ENCODE results near the gene CATSPERZ. TPM values are rescaled to one million over a fixed set of nuclear protein-coding genes. Genes with fewer than 3 reads are reported as not detected.

CATSPERZ gene
- total RNA-seq, 1 donor from 2014 or later: not detected

DNA sequence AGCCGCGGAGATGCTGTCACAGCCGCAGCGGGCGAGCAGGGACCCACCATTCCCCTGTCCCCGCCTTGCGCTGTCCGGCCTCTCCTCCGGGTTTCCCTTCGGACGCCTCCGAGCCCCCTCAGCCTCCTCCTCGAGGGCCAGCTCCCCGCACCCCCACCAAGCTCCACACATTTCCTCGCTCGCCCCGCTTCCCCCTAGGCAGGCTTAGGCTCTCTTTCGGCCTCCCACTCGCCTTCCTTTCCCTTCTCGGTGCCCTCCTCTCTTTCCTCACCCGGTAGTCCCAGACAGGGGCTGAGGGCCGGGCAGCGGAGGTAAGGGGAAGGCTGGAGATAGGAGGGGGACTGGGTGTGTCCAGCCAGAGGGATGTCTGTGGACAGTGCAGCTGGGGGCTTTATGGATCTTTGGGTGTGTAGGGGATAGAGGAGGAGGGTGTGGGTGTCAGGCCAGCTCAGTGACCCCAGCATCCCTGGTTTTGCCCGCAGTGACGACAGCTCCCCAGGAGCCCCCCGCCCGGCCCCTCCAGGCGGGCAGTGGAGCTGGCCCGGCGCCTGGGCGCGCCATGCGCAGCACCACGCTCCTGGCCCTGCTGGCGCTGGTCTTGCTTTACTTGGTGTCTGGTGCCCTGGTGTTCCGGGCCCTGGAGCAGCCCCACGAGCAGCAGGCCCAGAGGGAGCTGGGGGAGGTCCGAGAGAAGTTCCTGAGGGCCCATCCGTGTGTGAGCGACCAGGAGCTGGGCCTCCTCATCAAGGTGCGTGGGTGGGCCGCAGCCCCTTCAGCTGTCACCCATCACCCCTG is 7.5 kb upstream of the CATSPERZ start:
- no peak overlapping the region for H3K27ac Mint-ChIP-seq
- peak overlapping the region; percentile 59 for H3K4me3 Mint-ChIP-seq

DNA sequence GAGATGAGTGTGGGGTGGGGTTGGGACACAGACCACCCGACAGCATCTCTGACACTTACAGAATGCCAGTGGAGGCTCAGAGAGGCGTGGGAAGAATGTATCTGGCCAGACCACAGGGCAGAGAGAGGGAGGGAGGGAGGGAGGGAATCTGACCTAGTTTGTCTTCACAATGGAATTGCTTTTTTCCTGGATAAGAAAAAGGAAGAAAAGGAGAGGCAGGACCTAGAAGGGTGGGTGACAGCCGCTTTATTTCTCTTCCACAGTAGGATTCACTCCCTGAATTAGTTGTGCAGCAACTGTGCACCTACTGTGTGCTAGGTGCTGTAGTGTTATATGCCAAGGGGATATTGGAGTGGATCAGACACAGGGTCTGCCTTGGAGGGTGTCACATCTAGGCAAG is 5.4 kb upstream of the CATSPERZ start:
- intact Hi-C loops (cut with micrococcal nuclease): no loop called here
- POLR2A ChIA-PET: interaction anchor here (0.7 kb wide), 1 partner anchor 46 kb away, joined by 7 read pairs; no protein-coding TSS in a partner anchor
- Mint-ChIP-seq H3K4me3 (no peak overlapping the region), H3K27ac (no peak overlapping the region), H3K9me3 (no peaks in the 10 kb centered on the region), H3K36me3 (ENCODE audit: low read depth) (no peaks in the 10 kb centered on the region), H3K27me3 (peaks cover 57% of the 10 kb centered on the region), H3K4me1 (peaks cover 16% of the 10 kb centered on the region)
- ATAC-seq (ENCODE audit: low read depth) (no peak), DNase-seq (no peak)
- CTCF ChIA-PET: interaction anchor here (2.3 kb wide), 1 partner anchor 90 kb away, joined by 7 read pairs; no protein-coding TSS in a partner anchor
- TF ChIP-seq, protein P1, sequence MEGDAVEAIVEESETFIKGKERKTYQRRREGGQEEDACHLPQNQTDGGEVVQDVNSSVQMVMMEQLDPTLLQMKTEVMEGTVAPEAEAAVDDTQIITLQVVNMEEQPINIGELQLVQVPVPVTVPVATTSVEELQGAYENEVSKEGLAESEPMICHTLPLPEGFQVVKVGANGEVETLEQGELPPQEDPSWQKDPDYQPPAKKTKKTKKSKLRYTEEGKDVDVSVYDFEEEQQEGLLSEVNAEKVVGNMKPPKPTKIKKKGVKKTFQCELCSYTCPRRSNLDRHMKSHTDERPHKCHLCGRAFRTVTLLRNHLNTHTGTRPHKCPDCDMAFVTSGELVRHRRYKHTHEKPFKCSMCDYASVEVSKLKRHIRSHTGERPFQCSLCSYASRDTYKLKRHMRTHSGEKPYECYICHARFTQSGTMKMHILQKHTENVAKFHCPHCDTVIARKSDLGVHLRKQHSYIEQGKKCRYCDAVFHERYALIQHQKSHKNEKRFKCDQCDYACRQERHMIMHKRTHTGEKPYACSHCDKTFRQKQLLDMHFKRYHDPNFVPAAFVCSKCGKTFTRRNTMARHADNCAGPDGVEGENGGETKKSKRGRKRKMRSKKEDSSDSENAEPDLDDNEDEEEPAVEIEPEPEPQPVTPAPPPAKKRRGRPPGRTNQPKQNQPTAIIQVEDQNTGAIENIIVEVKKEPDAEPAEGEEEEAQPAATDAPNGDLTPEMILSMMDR (IDR thresholded peaks at IDR 0.05): no peak

More for the DNA sequence above, 7.5 kb upstream of the CATSPERZ start:
- ChIA-PET POLR2A (interaction anchor here (0.5 to 1.5 kb wide), 3 partner anchors 26 to 64 kb away, joined by 3 read pairs; no protein-coding TSS in a partner anchor), CTCF (interaction anchor here (0.8 to 2.3 kb wide), 4 partner anchors 8 to 88 kb away, joined by 3 to 7 read pairs (median 4); partner anchors contain the start of gene CATSPERZ)
- no peak for DNase-seq
- intact Hi-C loops (cut with micrococcal nuclease): no loop called here
- Mint-ChIP-seq H3K27me3 (peaks cover 47% of the 10 kb centered on the region), H3K4me1 (peaks cover 10% of the 10 kb centered on the region), H3K9me3 (no peaks in the 10 kb centered on the region), H3K36me3 (ENCODE audit: low read depth) (no peaks in the 10 kb centered on the region)
- TF ChIP-seq, protein P1 (IDR thresholded peaks at IDR 0.05): no peak
- peak; percentile 34 for ATAC-seq (ENCODE audit: low read depth)

DNA sequence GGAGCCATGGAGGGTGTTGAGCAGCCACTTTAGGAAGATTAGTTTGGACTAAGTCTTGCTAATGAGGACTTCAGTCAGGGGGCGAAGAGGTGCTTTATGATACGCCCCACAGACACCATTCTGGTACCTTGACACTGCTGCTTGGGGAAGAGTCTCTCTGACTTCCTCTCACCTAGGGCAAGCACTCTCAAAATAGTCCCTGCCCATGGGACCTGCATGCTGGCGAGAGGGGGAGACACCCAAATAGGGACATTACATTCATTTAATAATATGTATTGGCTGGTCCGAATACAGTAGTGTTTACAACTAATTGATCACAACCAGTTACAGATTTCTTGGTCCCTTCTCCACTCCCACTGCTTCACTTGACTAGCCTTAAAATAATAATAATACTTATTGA is 4.4 kb upstream of the CATSPERZ start:
- intact Hi-C loops (cut with micrococcal nuclease): no loop called here
- TF ChIP-seq, protein P1 (IDR thresholded peaks at IDR 0.05): no peak
- Mint-ChIP-seq H3K27ac (no peak overlapping the region), H3K4me3 (no peak overlapping the region), H3K4me1 (peaks cover 23% of the 10 kb centered on the region), H3K36me3 (ENCODE audit: low read depth) (no peaks in the 10 kb centered on the region), H3K27me3 (peaks cover 57% of the 10 kb centered on the region), H3K9me3 (no peaks in the 10 kb centered on the region)
- ATAC-seq (ENCODE audit: low read depth) (no peak), DNase-seq (no peak)
- CTCF ChIA-PET: no interaction called here
- POLR2A ChIA-PET: no interaction called here

DNA sequence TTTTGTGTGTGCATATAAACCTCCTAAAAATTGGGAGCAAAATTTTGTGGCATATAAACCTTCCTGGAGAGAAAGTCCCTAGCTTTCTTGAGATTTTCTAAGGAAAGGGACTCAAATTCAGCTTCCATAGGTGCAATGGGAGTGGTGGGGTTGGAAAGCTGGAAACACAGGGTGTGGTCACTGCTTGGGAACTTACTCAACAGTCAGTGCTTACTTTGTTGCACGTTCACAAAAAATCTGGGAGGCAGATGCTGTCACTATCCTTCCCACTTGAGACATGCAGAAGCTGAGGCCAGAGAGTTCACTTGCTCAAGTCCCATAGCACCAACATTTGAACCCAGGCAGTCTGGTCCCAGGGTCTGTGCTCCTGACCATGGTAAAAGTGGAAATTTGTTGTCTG is 3.9 kb upstream of the CATSPERZ start:
- ChIA-PET CTCF (no interaction called here), POLR2A (no interaction called here)
- no peak overlapping the region for H3K27ac Mint-ChIP-seq
- peaks cover 25% of the 10 kb centered on the region for H3K4me1 Mint-ChIP-seq
- intact Hi-C loops (cut with micrococcal nuclease): no loop called here
- H3K36me3 Mint-ChIP-seq (ENCODE audit: low read depth): no peaks in the 10 kb centered on the region
- DNase-seq: no peak
- H3K4me3 Mint-ChIP-seq: no peak overlapping the region
- TF ChIP-seq, protein P1 (IDR thresholded peaks at IDR 0.05): no peak
- peaks cover 58% of the 10 kb centered on the region for H3K27me3 Mint-ChIP-seq
- ATAC-seq (ENCODE audit: low read depth): no peak
- no peaks in the 10 kb centered on the region for H3K9me3 Mint-ChIP-seq

DNA sequence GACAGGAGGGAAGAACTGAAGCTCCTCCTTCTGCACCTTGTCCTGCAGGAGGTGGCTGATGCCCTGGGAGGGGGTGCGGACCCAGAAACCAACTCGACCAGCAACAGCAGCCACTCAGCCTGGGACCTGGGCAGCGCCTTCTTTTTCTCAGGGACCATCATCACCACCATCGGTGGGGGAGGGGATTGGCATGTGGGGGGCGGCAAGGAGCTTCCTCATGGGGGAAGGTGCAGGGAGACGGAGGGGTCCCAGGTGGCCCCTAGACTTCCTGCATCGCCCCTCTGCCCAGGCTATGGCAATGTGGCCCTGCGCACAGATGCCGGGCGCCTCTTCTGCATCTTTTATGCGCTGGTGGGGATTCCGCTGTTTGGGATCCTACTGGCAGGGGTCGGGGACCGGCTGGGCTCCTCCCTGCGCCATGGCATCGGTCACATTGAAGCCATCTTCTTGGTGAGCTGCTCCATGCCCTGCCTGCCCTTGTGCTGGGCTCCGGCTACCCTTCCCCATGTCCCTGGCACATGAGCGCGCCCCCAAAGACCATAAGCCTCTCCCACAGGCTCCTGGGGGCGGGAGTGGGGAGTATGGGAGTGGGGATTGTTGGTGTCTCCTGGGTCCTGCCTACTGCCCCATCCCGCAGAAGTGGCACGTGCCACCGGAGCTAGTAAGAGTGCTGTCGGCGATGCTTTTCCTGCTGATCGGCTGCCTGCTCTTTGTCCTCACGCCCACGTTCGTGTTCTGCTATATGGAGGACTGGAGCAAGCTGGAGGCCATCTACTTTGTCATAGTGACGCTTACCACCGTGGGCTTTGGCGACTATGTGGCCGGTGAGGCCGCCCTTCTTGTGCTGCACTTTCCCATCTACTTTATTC is 3.1 kb upstream of the CATSPERZ start:
- Mint-ChIP-seq H3K9me3 (no peaks in the 10 kb centered on the region), H3K36me3 (ENCODE audit: low read depth) (no peaks in the 10 kb centered on the region), H3K27me3 (peaks cover 58% of the 10 kb centered on the region), H3K4me1 (peaks cover 25% of the 10 kb centered on the region), H3K4me3 (no peak overlapping the region), H3K27ac (no peak overlapping the region)
- CTCF ChIA-PET: no interaction called here
- DNase-seq (no peak), ATAC-seq (ENCODE audit: low read depth) (no peak)
- TF ChIP-seq, protein P1 (IDR thresholded peaks at IDR 0.05): no peak
- POLR2A ChIA-PET: no interaction called here
- intact Hi-C loops (cut with micrococcal nuclease): no loop called here

All from activated B cell treated with CpG ODN at 0.5 μM for 24 hours (primary cell).